Umbilical cord (tissue), 2 donors: ENCODE results near the gene ERFE. TPM values are rescaled to one million over a fixed set of nuclear protein-coding genes. Genes with fewer than 3 reads are reported as not detected.

Source experiments
- DNase-seq: peaks from one replicate; pipeline ENCODE4 v3.0.0-alpha.2; 2015; ENCODE audit warnings: low spot score
- total RNA-seq: library from RNA; depleted of rRNA; stranded (reverse); fragments of >200 nt; gene quantifications from one replicate; pipeline ENCODE4 v1.2.3, GENCODE V29; 2014; ENCODE audit warnings: low replicate concordance; ENCODE audit not compliant: insufficient read depth

ERFE gene
- total RNA-seq, 1 donor from 2014 or later = 4.3 TPM

- no peak for DNase-seq
Observed at GRCh38 chr2:238155051-238155760, 3.6 kb upstream of the ERFE start.

- DNase-seq = no peak
Observed at GRCh38 chr2:238155761-238156694, 2.7 kb upstream of the ERFE start.

- DNase-seq = no peak
Observed at GRCh38 chr2:238157506-238158017, 1.2 kb upstream of the ERFE start.

DNA sequence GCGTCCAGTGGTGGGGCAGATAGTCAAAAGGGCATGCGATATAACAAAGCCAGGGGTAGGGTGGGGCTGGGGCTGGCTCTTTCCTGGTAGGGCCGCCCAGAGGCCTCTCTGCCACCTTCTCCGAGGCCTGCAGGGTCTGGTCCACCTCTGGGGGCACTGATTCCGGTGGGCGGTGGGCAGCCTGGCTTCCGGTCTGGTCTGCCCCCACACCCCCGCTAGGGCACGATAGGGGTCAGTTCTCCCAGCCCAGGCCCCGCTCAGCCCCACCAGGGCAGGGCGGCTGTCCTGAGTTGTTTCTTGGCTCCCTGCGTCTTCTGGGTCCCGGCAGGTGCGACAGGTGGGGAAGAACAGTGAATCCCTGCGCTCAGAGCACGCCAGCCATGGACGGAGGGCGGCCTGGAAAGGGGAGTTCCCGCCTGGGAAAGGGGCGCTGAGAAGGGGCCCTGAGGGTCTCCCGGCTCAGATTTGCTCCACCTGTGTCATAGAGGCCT lies 707 bp upstream of the ERFE start:
- DNase-seq = no peak

DNA sequence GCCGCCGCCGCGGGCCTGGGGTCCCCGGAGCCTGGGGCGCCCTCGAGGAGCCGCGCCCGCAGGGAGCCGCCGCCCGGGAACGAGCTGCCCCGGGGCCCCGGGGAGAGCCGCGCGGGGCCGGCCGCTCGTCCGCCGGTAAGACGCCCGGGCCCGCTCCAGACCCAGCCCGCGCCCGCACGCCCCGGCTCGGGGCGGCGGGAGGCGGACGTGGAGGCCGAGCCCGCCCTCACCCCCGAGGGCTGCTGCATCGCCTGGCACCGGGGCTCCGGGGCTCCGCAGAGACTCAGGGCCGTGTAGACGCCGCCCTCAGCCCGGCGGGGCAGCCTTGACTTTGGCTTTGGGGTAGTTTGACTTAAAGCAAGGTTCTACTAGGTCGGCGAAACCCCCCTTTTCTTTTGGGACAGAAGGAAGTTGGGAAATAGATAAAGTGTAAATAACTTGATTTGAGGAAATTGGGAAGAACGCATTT lies 335 bp downstream of the ERFE start:
- DNase-seq = no peak

- no peak for DNase-seq
Observed at GRCh38 chr2:238159661-238160205, 963 bp downstream of the ERFE start.

DNA sequence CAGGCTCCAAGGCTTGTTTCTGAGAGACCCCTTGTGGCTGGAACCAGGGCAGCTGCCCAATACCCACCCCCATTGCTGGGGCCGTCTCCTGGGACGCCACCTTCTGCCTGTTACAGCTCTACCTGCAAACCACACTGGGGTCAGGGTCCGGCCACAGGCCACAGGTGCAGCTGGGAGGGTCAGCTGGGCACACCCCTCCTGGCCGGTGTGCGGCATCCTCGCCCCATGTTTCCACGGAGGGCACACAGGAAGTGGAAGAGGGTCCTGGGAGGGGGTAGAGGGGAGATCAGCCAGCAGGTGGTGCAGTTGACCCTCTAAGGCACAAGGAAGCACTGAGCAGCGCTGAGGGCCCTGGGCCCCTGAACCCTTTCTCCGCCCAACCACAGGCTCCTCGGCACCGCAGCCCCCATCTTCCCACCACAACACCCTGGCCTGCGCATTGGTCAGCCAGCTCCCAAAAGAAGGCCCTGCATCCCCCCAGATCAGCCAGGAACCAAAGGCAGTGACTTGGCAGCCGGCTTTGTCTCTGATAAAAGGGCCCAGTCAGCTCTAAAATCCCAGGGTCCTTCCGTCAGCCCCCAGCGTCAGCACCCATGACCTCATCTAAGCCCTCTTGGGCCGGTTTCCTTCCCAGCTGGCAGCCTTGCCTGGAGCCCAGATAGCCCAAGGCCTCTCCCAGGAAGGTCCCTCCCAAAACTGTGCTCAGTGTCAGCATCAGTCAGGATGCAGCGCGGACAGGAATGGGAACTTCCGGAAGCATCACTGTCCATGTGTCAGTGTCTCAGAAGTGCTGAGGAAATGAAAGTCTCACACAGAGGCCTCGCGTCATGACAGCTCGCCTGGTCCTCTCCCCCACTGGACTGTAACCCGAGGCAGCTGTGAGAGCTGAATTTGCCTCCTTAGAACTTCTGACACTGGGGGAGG lies 1.7 kb downstream of the ERFE start:
- DNase-seq = peak; percentile 17

GRCh38 chr2:238161291-238162051 lies 2.7 kb downstream of the ERFE start:
- DNase-seq = no peak

DNA sequence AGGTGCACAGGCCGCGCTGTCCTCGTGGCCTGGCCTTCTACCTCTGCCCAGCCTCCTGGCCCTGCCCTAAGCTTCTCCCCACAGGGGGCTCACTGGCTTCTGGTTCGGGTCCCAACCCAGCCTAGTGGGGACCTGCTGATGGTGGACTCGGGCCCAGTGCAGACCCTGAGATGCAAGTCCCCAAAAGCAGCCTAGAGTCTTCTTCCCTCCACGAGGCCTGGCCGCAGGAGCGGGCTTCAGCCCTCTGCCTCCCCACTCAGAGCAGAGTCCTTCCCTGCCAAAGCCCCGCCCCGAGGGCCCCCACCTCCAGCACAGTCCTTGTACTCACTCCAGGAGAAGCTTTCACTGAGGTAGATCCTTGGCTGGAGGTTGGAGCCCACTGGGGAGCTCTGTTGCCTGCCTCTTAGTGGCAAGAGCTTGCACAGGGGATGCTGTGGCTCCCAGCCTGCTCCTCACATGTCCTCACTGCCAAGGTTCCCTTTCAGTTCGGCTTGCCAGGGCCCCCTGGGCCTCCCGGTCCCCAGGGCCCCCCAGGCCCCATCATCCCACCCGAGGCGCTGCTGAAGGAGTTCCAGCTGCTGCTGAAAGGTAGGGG lies 3.6 kb downstream of the ERFE start:
- DNase-seq = no peak

DNA sequence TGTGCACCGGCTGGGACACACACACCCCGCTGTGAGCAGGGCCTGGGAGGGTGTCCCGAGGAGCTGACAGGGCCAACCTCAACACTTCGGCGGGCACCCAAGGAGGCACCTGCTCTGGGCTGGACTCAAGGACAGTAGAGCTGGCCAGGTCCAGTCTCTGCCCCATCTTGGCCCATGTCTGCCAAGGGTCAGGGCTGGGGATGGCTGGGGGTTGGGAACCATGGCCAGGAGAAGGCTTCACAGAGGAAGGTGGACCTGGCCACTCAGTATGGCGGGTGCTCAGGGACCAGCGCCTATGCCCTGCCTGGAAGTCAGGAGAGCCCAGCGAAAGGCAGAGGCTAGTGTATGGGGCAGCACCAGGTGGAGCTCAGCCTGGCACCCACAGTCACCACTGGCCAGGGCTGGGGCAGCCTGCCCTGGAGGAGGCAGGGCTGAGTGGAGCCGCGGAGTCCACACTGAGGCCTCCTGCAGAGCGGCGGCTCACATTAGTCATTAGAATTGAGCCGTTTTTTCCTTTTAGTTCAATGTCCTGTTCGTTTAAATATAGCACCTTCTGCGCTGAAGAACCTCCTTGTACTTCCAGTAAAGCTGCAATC lies 4.2 kb downstream of the ERFE start:
- no peak for DNase-seq

DNA sequence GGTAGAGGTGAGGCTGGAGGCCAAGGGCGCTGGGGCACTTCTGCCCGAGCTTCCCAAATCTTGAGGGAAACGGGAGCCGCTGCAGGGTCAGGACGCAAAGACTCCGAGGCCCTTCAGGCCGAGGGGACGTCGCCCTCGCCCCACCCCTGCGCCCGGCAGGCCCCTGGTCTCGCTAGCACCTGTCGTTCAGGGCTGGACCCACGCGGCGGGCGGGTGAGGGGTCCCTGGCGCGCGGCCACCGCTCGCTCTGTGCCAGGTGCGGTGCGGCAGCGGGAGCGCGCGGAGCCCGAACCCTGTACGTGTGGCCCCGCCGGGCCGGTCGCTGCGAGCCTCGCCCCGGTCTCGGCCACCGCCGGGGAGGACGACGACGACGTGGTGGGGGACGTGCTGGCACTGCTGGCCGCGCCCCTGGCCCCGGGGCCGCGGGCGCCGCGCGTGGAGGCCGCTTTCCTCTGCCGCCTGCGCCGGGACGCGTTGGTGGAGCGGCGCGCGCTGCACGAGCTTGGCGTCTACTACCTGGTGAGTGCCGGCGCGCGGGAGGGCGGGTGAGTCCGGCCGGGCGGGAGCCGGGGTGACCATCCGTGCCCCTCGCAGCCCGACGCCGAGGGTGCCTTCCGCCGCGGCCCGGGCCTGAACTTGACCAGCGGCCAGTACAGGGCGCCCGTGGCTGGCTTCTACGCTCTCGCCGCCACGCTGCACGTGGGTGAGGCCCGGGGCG lies 4.9 kb downstream of the ERFE start:
- no peak for DNase-seq

GRCh38 chr2:238164906-238165287 lies 6.1 kb downstream of the ERFE start:
- DNase-seq = no peak

- no peak for DNase-seq
Observed at GRCh38 chr2:238165288-238165921, 6.6 kb downstream of the ERFE start.

DNA sequence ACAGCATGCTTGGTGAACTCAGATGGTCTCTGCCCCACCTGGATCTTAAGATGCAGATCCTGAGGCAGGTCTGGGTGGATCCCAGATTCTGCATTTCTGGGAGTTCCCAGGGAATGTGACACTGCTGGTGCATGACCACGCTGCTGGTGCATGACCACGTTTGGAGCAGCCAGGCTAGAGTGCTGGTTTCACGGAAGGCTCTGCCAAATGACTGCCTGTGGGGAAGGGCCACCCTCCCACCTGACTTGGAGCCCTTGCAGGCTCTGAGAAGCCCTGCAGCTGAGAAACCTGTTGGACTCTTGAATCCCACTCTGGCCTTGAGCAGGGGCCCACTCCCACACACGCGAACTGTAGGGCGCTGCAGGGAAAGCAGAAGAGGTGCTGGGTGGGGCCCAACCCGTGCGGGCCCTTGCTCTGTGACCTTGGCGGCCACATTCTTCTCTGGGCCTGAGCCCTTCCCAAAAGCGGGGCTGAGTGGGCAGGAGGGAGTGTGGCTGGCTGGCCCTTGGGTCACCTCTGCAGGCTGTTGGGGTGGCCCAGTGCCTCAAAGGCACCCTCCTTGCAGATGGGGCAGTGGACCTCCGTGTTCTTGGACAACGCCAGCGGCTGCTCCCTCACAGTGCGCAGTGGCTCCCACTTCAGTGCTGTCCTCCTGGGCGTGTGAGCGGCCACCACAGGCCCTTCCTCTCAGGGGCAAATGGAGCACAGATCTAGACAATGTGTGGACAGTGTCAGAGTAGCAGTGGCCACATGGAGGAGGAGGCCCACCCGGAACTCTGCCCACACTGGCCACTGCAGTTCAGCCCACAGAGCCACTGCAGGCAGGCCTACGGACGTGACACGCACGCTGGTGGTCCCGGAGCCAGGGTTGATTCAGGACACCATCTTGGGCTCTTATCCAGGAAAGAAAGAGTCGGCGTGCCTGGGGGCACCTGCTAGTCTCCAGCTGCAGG lies 7.9 kb downstream of the ERFE start:
- DNase-seq = no peak

- no peak for DNase-seq
Observed at GRCh38 chr2:238167344-238167715, 8.6 kb downstream of the ERFE start.

DNA sequence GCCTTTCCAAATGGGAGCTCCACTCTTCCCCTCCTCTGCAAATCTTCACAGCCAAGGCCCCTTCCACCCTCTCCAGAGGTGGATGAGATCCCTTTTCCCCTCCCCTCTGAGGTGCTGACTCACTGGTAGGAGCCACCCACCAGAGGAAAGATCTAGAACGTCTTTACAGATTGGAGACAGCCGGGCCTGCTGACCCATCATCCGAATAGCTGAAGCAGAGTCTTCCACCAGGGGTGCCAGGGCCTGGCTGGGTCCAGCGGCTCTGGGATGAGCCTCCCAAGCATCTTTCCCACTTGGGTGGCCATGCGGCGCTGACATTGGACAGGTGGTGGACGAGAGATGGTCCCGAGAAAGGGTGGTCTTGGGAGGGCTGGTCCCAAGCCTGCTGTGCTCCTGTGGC lies 9.0 kb downstream of the ERFE start:
- no peak for DNase-seq
